ENCODE measurements around the gene TUBA4A.

Gene TUBA4A

GRCh38 chr2:219296631-219297391 is 43.1 kb upstream of the TUBA4A start:
- no peak overlapping the region for H3K4me3 ChIP-seq (ENCODE audit: low read depth, low read length)
- no peak for TF ChIP-seq CTCF (IDR thresholded peaks at IDR 0.05; ENCODE audit: borderline replicate concordance, insufficient read depth, low read depth, low read length)

- H3K4me3 ChIP-seq (ENCODE audit: low read depth, low read length) = no peak overlapping the region
- no peak for TF ChIP-seq CTCF (IDR thresholded peaks at IDR 0.05; ENCODE audit: borderline replicate concordance, insufficient read depth, low read depth, low read length)
Observed at GRCh38 chr2:219296142-219296541, 42.4 kb upstream of the TUBA4A start.

GRCh38 chr2:219294356-219295351 is 40.9 kb upstream of the TUBA4A start:
- TF ChIP-seq CTCF (IDR thresholded peaks at IDR 0.05; ENCODE audit: borderline replicate concordance, insufficient read depth, low read depth, low read length) = peak; percentile 100
- H3K4me3 ChIP-seq (ENCODE audit: low read depth, low read length) = peak overlapping the region; percentile 57

GRCh38 chr2:219293736-219294231 is 40.1 kb upstream of the TUBA4A start:
- no peak overlapping the region for H3K4me3 ChIP-seq (ENCODE audit: low read depth, low read length)

GRCh38 chr2:219292616-219293015 is 38.9 kb upstream of the TUBA4A start:
- TF ChIP-seq CTCF (IDR thresholded peaks at IDR 0.05; ENCODE audit: borderline replicate concordance, insufficient read depth, low read depth, low read length) = no peak

More at GRCh38 chr2:219293736-219294231, 40.1 kb upstream of the TUBA4A start:
- no peak for TF ChIP-seq CTCF (IDR thresholded peaks at IDR 0.05; ENCODE audit: borderline replicate concordance, insufficient read depth, low read depth, low read length)

GRCh38 chr2:219291910-219292490 is 38.3 kb upstream of the TUBA4A start:
- H3K4me3 ChIP-seq (ENCODE audit: low read depth, low read length) = no peak overlapping the region
- TF ChIP-seq CTCF (IDR thresholded peaks at IDR 0.05; ENCODE audit: borderline replicate concordance, insufficient read depth, low read depth, low read length) = no peak

More at GRCh38 chr2:219292616-219293015, 38.9 kb upstream of the TUBA4A start:
- H3K4me3 ChIP-seq (ENCODE audit: low read depth, low read length) = no peak overlapping the region
